ENCODE results near the gene OMP. TPM values are rescaled to one million over a fixed set of nuclear protein-coding genes. Genes with fewer than 3 reads are reported as not detected.

Gene OMP
- total RNA-seq, 1 experiment from 2014 or later, result not detected

DNA sequence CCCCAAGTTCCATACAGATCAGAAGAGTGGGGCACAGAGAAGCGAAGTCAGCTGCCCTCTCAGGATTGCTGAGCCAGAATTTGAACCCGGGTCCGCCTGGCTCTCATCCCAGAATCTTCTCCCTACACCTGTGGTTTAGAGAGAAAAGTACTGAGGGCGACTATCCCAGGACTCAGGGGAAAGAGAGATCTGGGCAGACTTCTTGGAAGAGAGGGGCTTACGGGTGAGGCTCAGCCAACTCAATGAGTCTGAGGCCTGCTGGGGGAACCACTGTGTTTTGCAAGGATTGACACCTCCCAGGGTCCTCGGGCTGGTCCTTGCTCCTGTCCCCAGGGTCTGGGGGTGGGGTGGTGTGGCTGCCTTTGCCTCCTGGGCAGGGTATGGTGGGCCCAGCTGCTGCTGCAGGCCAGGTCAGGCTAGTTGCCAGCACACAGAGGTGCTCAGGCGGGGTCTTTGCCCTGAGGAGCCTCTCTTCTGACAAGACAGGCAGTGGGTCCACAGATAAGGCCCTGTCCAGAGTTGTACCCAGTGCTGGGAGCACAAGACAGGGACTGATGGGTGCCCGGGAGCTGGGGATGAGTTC, 34.7 kb upstream of the OMP start:
- ChIA-PET POLR2A (no interaction called here), CTCF (interaction anchor here (1.0 to 1.5 kb wide), 2 partner anchors 23 to 47 kb away, joined by 4 read pairs; no protein-coding TSS in a partner anchor)
- H3K27me3 Mint-ChIP-seq (ENCODE audit: low read depth), result peaks cover 21% of the 10 kb centered on the region
- H3K4me3 Mint-ChIP-seq, result peak overlapping the region; percentile 75
- no peak for ATAC-seq
- DNase-seq (ENCODE audit: low spot score), result no peak
- H3K9me3 Mint-ChIP-seq, result no peaks in the 10 kb centered on the region
- no peak overlapping the region for H3K27ac Mint-ChIP-seq
- H3K36me3 Mint-ChIP-seq, result no peaks in the 10 kb centered on the region
- peaks cover 26% of the 10 kb centered on the region for H3K4me1 Mint-ChIP-seq
- TF ChIP-seq HMGA2 (CRISPR knock-in tag; IDR thresholded peaks at IDR 0.05) (no peak), MYBL2 (CRISPR knock-in tag; IDR thresholded peaks at IDR 0.05) (no peak), TEAD4 (CRISPR knock-in tag; IDR thresholded peaks at IDR 0.05) (no peak), EMX1 (CRISPR knock-in tag; IDR thresholded peaks at IDR 0.05) (no peak), CBFB (CRISPR knock-in tag; IDR thresholded peaks at IDR 0.05; ENCODE audit: low read depth) (no peak), GABPB1 (CRISPR knock-in tag; IDR thresholded peaks at IDR 0.05) (no peak), ELF4 (CRISPR knock-in tag; IDR thresholded peaks at IDR 0.05; ENCODE audit: low read depth) (no peak), SMAD3 (CRISPR knock-in tag; IDR thresholded peaks at IDR 0.05; ENCODE audit: borderline replicate concordance) (no peak), NR3C1 (CRISPR knock-in tag; conservative IDR thresholded peaks at IDR 0.05; ENCODE audit: low read depth) (no peak), OVOL2 (CRISPR knock-in tag; IDR thresholded peaks at IDR 0.05; ENCODE audit: borderline replicate concordance) (no peak), ZNF416 (CRISPR knock-in tag; IDR thresholded peaks at IDR 0.05) (no peak), NFE2L1 (CRISPR knock-in tag; IDR thresholded peaks at IDR 0.05) (no peak), TCF7 (CRISPR knock-in tag; IDR thresholded peaks at IDR 0.05; ENCODE audit: low read depth) (no peak), ZBTB21 (CRISPR knock-in tag; IDR thresholded peaks at IDR 0.05; ENCODE audit: borderline replicate concordance) (no peak)
- TF ChIP-seq, protein P1, sequence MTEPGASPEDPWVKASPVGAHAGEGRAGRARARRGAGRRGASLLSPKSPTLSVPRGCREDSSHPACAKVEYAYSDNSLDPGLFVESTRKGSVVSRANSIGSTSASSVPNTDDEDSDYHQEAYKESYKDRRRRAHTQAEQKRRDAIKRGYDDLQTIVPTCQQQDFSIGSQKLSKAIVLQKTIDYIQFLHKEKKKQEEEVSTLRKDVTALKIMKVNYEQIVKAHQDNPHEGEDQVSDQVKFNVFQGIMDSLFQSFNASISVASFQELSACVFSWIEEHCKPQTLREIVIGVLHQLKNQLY (CRISPR knock-in tag; IDR thresholded peaks at IDR 0.05), result no peak
- TF ChIP-seq, protein P2, sequence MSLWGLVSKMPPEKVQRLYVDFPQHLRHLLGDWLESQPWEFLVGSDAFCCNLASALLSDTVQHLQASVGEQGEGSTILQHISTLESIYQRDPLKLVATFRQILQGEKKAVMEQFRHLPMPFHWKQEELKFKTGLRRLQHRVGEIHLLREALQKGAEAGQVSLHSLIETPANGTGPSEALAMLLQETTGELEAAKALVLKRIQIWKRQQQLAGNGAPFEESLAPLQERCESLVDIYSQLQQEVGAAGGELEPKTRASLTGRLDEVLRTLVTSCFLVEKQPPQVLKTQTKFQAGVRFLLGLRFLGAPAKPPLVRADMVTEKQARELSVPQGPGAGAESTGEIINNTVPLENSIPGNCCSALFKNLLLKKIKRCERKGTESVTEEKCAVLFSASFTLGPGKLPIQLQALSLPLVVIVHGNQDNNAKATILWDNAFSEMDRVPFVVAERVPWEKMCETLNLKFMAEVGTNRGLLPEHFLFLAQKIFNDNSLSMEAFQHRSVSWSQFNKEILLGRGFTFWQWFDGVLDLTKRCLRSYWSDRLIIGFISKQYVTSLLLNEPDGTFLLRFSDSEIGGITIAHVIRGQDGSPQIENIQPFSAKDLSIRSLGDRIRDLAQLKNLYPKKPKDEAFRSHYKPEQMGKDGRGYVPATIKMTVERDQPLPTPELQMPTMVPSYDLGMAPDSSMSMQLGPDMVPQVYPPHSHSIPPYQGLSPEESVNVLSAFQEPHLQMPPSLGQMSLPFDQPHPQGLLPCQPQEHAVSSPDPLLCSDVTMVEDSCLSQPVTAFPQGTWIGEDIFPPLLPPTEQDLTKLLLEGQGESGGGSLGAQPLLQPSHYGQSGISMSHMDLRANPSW (CRISPR knock-in tag; conservative IDR thresholded peaks at IDR 0.05; ENCODE audit: low read depth), result no peak
- TF ChIP-seq, protein P3, sequence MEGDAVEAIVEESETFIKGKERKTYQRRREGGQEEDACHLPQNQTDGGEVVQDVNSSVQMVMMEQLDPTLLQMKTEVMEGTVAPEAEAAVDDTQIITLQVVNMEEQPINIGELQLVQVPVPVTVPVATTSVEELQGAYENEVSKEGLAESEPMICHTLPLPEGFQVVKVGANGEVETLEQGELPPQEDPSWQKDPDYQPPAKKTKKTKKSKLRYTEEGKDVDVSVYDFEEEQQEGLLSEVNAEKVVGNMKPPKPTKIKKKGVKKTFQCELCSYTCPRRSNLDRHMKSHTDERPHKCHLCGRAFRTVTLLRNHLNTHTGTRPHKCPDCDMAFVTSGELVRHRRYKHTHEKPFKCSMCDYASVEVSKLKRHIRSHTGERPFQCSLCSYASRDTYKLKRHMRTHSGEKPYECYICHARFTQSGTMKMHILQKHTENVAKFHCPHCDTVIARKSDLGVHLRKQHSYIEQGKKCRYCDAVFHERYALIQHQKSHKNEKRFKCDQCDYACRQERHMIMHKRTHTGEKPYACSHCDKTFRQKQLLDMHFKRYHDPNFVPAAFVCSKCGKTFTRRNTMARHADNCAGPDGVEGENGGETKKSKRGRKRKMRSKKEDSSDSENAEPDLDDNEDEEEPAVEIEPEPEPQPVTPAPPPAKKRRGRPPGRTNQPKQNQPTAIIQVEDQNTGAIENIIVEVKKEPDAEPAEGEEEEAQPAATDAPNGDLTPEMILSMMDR (IDR thresholded peaks at IDR 0.05), result no peak
- TF ChIP-seq, protein P4, sequence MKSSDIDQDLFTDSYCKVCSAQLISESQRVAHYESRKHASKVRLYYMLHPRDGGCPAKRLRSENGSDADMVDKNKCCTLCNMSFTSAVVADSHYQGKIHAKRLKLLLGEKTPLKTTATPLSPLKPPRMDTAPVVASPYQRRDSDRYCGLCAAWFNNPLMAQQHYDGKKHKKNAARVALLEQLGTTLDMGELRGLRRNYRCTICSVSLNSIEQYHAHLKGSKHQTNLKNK (CRISPR knock-in tag; IDR thresholded peaks at IDR 0.05), result no peak

DNA sequence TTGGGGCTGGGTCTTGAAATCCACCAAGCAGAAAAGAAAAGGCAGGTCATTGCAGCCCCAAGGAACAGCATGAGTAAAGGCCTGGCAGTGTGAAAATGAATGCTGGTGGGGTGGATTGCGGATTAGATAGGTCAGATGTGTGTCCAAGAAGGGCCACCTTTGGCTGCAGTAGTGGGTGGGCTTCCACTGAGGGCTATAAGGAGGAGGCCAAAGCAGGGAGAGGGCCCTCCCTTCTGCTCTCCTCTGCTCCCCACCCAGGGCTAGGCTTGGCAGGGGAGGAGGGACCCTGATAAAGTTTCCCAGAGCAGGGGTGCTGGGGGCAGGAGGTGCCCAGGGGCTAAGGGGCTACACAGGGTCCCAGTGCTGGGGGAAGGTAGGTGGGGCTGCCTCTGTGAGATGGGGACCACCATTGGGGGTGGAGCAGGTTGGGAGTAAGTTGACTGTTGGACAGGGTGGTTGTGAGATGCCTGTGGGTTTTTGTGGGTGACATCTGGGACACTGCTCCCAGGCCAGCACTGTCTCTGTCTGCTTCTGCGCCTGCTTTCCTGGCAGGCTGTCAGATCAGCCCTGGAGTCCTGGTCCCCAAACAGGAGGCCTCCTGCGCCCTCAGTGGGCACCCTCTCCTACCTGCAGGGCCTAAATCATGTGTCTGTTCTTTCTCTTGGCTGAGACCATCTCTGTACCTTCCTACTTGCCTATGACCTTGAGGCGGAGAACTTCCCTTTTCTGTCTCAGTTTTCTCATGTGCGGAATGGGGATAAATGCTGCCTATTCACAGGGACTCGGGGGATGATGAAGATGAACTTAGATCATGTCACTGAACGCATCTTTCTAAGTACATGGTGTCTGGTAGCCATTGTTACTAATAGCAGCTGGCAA, 33.9 kb upstream of the OMP start:
- ATAC-seq, result no peak
- Mint-ChIP-seq H3K27ac (no peak overlapping the region), H3K9me3 (no peaks in the 10 kb centered on the region), H3K27me3 (ENCODE audit: low read depth) (peaks cover 21% of the 10 kb centered on the region), H3K4me1 (peaks cover 26% of the 10 kb centered on the region), H3K36me3 (no peaks in the 10 kb centered on the region), H3K4me3 (no peak overlapping the region)
- CTCF ChIA-PET, result interaction anchor here (0.8 to 1.0 kb wide), 2 partner anchors 22 to 23 kb away, joined by 4 to 6 read pairs; no protein-coding TSS in a partner anchor
- no peak for DNase-seq (ENCODE audit: low spot score)
- no peak for TF ChIP-seq EMX1 (CRISPR knock-in tag; IDR thresholded peaks at IDR 0.05)
- TF ChIP-seq, protein P3 (IDR thresholded peaks at IDR 0.05), result no peak
- TF ChIP-seq NFE2L1 (CRISPR knock-in tag; IDR thresholded peaks at IDR 0.05), result no peak
- no peak for TF ChIP-seq NR2C2 (CRISPR knock-in tag; IDR thresholded peaks at IDR 0.05)
- TF ChIP-seq, protein P4 (CRISPR knock-in tag; IDR thresholded peaks at IDR 0.05), result no peak
- TF ChIP-seq, protein P5, sequence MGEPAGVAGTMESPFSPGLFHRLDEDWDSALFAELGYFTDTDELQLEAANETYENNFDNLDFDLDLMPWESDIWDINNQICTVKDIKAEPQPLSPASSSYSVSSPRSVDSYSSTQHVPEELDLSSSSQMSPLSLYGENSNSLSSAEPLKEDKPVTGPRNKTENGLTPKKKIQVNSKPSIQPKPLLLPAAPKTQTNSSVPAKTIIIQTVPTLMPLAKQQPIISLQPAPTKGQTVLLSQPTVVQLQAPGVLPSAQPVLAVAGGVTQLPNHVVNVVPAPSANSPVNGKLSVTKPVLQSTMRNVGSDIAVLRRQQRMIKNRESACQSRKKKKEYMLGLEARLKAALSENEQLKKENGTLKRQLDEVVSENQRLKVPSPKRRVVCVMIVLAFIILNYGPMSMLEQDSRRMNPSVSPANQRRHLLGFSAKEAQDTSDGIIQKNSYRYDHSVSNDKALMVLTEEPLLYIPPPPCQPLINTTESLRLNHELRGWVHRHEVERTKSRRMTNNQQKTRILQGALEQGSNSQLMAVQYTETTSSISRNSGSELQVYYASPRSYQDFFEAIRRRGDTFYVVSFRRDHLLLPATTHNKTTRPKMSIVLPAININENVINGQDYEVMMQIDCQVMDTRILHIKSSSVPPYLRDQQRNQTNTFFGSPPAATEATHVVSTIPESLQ (CRISPR knock-in tag; IDR thresholded peaks at IDR 0.05), result no peak
- TF ChIP-seq, protein P6, sequence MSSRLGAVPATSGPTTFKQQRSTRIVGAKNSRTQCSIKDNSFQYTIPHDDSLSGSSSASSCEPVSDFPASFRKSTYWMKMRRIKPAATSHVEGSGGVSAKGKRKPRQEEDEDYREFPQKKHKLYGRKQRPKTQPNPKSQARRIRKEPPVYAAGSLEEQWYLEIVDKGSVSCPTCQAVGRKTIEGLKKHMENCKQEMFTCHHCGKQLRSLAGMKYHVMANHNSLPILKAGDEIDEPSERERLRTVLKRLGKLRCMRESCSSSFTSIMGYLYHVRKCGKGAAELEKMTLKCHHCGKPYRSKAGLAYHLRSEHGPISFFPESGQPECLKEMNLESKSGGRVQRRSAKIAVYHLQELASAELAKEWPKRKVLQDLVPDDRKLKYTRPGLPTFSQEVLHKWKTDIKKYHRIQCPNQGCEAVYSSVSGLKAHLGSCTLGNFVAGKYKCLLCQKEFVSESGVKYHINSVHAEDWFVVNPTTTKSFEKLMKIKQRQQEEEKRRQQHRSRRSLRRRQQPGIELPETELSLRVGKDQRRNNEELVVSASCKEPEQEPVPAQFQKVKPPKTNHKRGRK (CRISPR knock-in tag; IDR thresholded peaks at IDR 0.05; ENCODE audit: borderline replicate concordance), result no peak
- POLR2A ChIA-PET, result no interaction called here
